Neutrophil (primary cell): ENCODE results near the gene PCED1B.

Source experiments
- H3K27ac ChIP-seq: fragments of 200-600 bp; sonication (generic); 2 replicates; pipeline ENCODE4 v1.5.1; 2016; ENCODE audit warnings: mild to moderate bottlenecking, moderate library complexity
- H3K27me3 ChIP-seq: fragments of 200-600 bp; sonication (generic); 2 replicates; pipeline ENCODE4 v1.6.0; 2016; ENCODE audit warnings: mild to moderate bottlenecking
- H3K36me3 ChIP-seq: fragments of 200-600 bp; sonication (generic); 2 replicates; pipeline ENCODE4 v1.5.1; 2017
- H3K4me1 ChIP-seq, 2 experiments: fragments of 200-600 bp in 1 of 2; sonication (generic) in 1 of 2; 1 replicate in 1 of 2; 2 replicates in 1 of 2; pipeline versions ENCODE4 v1.5.1 to v1.6.1; 2013 to 2016; ENCODE audit warnings: low read depth in 1 of 2, low read length in 1 of 2, mild to moderate bottlenecking in 1 of 2, moderate library complexity in 1 of 2; ENCODE audit not compliant: control insufficient read depth in 1 of 2, insufficient read depth in 1 of 2
- H3K4me3 ChIP-seq, 2 experiments: fragments of 200-600 bp in 1 of 2; sonication (generic) in 1 of 2; 1 replicate in 1 of 2; 2 replicates in 1 of 2; pipeline ENCODE4 v1.5.1; 2013 to 2016; ENCODE audit warnings: low read depth in 1 of 2, low read length in 1 of 2, mild to moderate bottlenecking in 1 of 2, moderate library complexity in 1 of 2
- H3K9me3 ChIP-seq: fragments of 200-600 bp; sonication (generic); 2 replicates; pipeline ENCODE4 v1.5.1; 2016
- TF ChIP-seq, protein P1 (sequence below): fragments of 200-600 bp; sonication (generic); IDR thresholded peaks from 2 replicates; pipeline ENCODE4 v1.5.1; 2016; ENCODE audit warnings: antibody characterized with exemption

The PCED1B gene

DNA sequence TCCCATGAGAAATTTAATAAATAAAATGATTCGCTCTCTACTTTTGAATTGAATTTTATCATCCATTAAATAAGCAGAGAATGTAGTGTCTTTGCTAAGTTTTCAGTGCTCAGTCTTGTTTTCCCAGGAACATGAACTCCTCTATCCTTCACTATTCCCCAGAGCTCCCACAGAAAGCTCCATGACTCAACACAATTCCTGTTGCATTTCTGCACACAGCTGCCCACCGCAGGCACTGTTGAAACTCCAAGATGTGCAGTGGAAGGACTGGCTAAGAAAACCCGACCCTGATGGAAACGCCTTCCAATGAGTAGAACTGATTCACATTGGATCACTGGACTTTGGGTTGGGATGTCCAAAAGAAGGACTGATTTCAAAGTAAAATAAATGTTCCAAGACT lies 202.8 kb downstream of the PCED1B start:
- TF ChIP-seq, protein P1, sequence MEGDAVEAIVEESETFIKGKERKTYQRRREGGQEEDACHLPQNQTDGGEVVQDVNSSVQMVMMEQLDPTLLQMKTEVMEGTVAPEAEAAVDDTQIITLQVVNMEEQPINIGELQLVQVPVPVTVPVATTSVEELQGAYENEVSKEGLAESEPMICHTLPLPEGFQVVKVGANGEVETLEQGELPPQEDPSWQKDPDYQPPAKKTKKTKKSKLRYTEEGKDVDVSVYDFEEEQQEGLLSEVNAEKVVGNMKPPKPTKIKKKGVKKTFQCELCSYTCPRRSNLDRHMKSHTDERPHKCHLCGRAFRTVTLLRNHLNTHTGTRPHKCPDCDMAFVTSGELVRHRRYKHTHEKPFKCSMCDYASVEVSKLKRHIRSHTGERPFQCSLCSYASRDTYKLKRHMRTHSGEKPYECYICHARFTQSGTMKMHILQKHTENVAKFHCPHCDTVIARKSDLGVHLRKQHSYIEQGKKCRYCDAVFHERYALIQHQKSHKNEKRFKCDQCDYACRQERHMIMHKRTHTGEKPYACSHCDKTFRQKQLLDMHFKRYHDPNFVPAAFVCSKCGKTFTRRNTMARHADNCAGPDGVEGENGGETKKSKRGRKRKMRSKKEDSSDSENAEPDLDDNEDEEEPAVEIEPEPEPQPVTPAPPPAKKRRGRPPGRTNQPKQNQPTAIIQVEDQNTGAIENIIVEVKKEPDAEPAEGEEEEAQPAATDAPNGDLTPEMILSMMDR = no peak
- Histone ChIP-seq H3K27ac (no peak overlapping the region), H3K4me3 (no peak overlapping the region)

More for the DNA sequence above, 202.8 kb downstream of the PCED1B start:
- H3K9me3 ChIP-seq = no peaks in the 10 kb centered on the region
- peaks cover 2 to 4% of the 10 kb centered on the region in 2 experiments for H3K4me1 ChIP-seq
- H3K27me3 ChIP-seq = no peaks in the 10 kb centered on the region
- no peaks in the 10 kb centered on the region for H3K36me3 ChIP-seq
